HG02981 (cell line): ENCODE measurements around the gene NLGN1.
"Not testable (repeated sequence)": the region's sequence is repeated elsewhere in the genome, so short reads cannot be mapped to it uniquely, and the experiment has no call there.

Source experiments
- ATAC-seq: cut with Tn5 transposase; IDR thresholded peaks from one replicate; pipeline ENCODE4 v1.9.1; 2021; ENCODE audit warnings: mild to moderate bottlenecking, moderate library complexity; ENCODE audit not compliant: unreplicated experiment

NLGN1 gene

GRCh38 chr3:174199696-174200095, 802.2 kb downstream of the NLGN1 start:
- ATAC-seq = no peak

- ATAC-seq = no peak
These were observed 804.6 kb downstream of the NLGN1 start for GRCh38 chr3:174202116-174202515.

- no peak for ATAC-seq
These were observed 805.0 kb downstream of the NLGN1 start for GRCh38 chr3:174202561-174202960.

GRCh38 chr3:174204765-174205164, 807.2 kb downstream of the NLGN1 start:
- ATAC-seq = no peak

GRCh38 chr3:174206607-174207192, 809.2 kb downstream of the NLGN1 start:
- no peak for ATAC-seq

- no peak for ATAC-seq
These were observed 810.6 kb downstream of the NLGN1 start for GRCh38 chr3:174208161-174208560.

GRCh38 chr3:174211896-174212295, 814.4 kb downstream of the NLGN1 start:
- not testable (repeated sequence) for ATAC-seq

GRCh38 chr3:174215456-174215855, 817.9 kb downstream of the NLGN1 start:
- no peak for ATAC-seq

- no peak for ATAC-seq
These were observed 818.5 kb downstream of the NLGN1 start for GRCh38 chr3:174216019-174216418.

- ATAC-seq = no peak
These were observed 819.6 kb downstream of the NLGN1 start for GRCh38 chr3:174216946-174217718.

- no peak for ATAC-seq
These were observed 820.5 kb downstream of the NLGN1 start for GRCh38 chr3:174218016-174218415.

- no peak for ATAC-seq
These were observed 822.2 kb downstream of the NLGN1 start for GRCh38 chr3:174219738-174220137.

GRCh38 chr3:174220775-174221554, 823.4 kb downstream of the NLGN1 start:
- ATAC-seq = no peak

- ATAC-seq = no peak
These were observed 825.5 kb downstream of the NLGN1 start for GRCh38 chr3:174223042-174223441.

GRCh38 chr3:174223626-174224025, 826.1 kb downstream of the NLGN1 start:
- ATAC-seq = no peak

GRCh38 chr3:174229916-174230315, 832.4 kb downstream of the NLGN1 start:
- no peak for ATAC-seq

- ATAC-seq = not testable (repeated sequence)
These were observed 834.6 kb downstream of the NLGN1 start for GRCh38 chr3:174232028-174232657.

- ATAC-seq = no peak
These were observed 835.3 kb downstream of the NLGN1 start for GRCh38 chr3:174232658-174233429.

- ATAC-seq = no peak
These were observed 836.0 kb downstream of the NLGN1 start for GRCh38 chr3:174233511-174233910.

- no peak for ATAC-seq
These were observed 844.9 kb downstream of the NLGN1 start for GRCh38 chr3:174242311-174243041.
